GM12891 (cell line): ENCODE results near the gene NLN.

ENCODE experiments used
- DNase-seq: peaks from one replicate; pipeline ENCODE4 v3.0.0; 2011; ENCODE audit warnings: low spot score; ENCODE audit not compliant: insufficient read length
- FAIRE-seq: peaks from 2 replicates; lab custom pipeline; 2011; peaks lifted over from hg19 to GRCh38; lab: Jason Lieb, UNC
- PAX5 ChIP-seq: IDR thresholded peaks from 2 replicates; pipeline ENCODE4 v1.6.1; 2011; ENCODE audit warnings: low read length, moderate library complexity, mild to moderate bottlenecking; ENCODE audit not compliant: insufficient read depth, severe bottlenecking
- POLR2A ChIP-seq: IDR thresholded peaks from 2 replicates; pipeline ENCODE4 v1.6.1; 2011; ENCODE audit warnings: low read depth, low read length, control low read depth
- POLR2AphosphoS5 ChIP-seq: IDR thresholded peaks from 2 replicates; pipeline ENCODE4 v1.6.1; 2011; ENCODE audit warnings: low read depth, low read length, control low read depth
- POU2F2 ChIP-seq: IDR thresholded peaks from 2 replicates; pipeline ENCODE4 v1.6.1; 2011; ENCODE audit warnings: low read depth, mild to moderate bottlenecking, control low read depth, low read length, moderate library complexity
- SPI1 ChIP-seq: IDR thresholded peaks from 2 replicates; pipeline ENCODE4 v1.6.1; 2011; ENCODE audit warnings: low read depth, low read length, control low read depth
- TAF1 ChIP-seq: IDR thresholded peaks from 2 replicates; pipeline ENCODE4 v1.6.1; 2011; ENCODE audit warnings: low read depth, low read length, control low read depth

Gene NLN

DNA sequence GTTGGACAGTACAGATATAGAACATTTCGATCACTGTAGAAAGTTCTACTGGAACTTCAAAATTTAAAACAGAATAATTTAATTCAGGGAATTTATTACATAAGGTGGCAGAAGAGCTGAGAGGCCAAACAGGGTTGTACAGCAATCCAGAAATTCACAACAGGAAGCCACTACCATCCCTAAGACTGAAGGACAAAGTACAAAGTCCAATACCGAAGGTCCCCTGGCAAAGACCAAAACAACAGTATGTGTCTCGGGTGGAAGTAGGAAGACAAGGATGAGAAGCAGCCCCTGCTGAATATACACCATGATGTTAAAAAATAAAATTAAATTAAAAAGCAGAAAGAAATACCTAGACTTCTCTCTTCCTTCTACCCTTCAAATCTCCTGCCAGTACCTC is 20.0 kb upstream of the NLN start:
- no peak for FAIRE-seq
- DNase-seq, result no peak
- TF ChIP-seq TAF1 (no peak), POLR2AphosphoS5 (no peak), PAX5 (no peak), SPI1 (no peak), POLR2A (no peak), POU2F2 (no peak)

DNA sequence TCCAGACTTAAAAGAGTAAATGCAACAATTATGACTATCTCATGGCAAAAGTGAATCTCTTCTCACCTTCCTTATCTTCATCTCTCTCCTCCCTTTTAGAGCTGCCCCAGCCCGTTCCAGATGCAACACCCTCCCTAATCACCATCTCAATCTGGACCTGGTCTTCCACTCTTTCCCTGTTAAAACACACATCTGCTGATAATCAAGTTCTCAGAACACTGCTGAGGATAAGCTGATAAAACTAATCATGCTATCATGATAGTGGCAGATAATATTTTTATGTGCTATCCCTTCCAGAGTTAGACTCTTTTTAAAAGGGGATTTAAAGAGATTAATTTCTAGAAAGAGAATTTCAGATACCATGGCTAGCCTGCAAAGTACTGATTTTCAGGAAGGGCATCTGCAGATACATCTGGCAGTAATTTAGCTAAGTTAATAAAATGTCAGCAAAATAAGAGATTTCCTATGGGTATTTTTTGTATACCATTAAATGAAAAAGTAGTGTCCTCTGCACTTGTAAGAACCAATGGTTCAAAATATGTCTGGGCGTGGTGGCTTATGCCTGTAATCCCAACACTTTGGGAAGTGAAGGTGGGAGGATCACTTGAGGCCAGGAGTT is 17.3 kb upstream of the NLN start:
- no peak for DNase-seq
- no peak for TF ChIP-seq TAF1
- FAIRE-seq, result no peak

GRCh38 chr5:65707663-65708062 is 14.3 kb upstream of the NLN start:
- FAIRE-seq, result no peak
- TF ChIP-seq SPI1, result no peak
- TF ChIP-seq POLR2AphosphoS5, result no peak
- TF ChIP-seq PAX5, result no peak

GRCh38 chr5:65708145-65708544 is 13.9 kb upstream of the NLN start:
- no peak for FAIRE-seq
- TF ChIP-seq PAX5 (no peak), POLR2A (no peak), SPI1 (no peak), POLR2AphosphoS5 (no peak), POU2F2 (no peak), TAF1 (no peak)
- no peak for DNase-seq

More at GRCh38 chr5:65707663-65708062, 14.3 kb upstream of the NLN start:
- no peak for DNase-seq

- TF ChIP-seq PAX5, result no peak
- TF ChIP-seq SPI1, result no peak
- TF ChIP-seq TAF1, result no peak
- TF ChIP-seq POLR2A, result no peak
- no peak for TF ChIP-seq POU2F2
- TF ChIP-seq POLR2AphosphoS5, result no peak
- FAIRE-seq (no peak), DNase-seq (no peak)
These were observed 3.3 kb upstream of the NLN start for GRCh38 chr5:65718576-65719310.

DNA sequence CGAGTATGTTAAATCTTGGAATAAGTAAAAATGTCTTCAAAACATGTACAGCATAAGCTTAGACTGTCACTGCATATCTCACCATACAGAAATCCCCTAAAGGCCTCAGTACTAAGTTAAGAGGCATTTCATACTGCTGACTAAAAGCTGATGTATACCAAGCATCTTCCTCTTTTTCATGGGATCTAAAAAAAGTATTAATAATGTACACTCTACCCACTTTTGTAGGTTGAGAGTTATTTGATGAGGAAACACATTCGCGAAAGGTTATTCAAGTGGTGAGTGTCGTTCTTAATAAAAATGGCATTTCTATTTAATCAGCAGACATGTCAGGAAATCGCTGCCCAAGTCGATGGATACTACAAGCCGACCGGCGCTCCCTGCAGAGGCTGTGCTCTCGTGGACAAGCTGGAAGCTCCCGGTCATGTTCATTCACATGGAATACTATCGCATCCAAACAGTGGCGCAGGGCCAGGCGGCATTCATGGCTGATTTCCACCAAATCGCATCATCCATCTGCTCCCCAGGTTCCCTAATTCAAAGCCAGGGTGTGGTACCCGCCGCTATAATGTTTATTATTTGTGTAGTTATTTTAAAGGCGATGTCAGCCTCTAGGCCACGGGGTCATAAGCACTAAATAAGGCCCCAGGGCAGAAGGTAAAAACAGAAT is 820 bp upstream of the NLN start:
- FAIRE-seq (peak; percentile 69), DNase-seq (no peak)
- TF ChIP-seq POLR2AphosphoS5 (no peak), SPI1 (peak; percentile 20; the same call in 1 of the 2 replicates)

DNA sequence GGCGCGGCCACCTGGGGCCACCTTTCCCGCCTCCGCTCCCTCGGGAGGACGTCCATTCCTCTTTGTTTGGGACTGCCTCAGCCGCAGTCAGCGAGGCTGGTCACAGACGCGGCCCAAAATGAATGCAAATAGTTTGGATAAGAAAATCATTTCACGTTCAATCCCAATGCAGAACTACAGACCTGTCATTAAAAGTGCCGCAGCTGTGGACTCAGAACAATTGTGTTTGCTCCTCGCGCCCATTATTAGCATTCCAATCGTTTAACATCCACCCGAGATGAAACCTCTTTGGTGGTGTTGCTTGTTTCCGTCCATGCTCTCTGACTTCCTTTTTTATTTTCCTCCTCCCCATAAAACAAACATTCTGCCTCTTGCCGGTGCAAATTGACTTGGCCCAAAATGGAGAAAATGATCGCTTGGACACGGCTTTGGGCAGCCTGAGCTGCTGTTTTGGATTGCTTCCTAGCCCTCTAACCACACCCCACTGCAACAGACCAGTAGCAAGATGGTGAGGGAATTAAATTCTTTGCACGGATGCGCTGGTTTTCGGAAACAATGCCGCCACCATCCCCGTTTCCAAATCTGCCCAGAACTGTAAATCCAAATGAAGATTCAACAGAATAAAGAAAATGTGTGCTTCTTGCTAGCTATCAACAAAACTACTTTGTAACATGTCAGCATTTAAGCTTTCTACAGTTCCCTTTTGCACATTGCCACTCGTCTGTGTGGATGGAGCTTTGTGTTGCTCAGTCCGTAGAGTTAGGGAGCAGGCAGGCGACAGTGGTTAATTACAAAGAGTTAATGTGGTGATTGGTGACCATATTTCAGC is 784 bp downstream of the NLN start:
- no peak for DNase-seq
- TF ChIP-seq TAF1 (no peak), PAX5 (no peak), POU2F2 (no peak), POLR2AphosphoS5 (no peak), SPI1 (peak; percentile 53), POLR2A (no peak)
- FAIRE-seq, result peak; percentile 82

GRCh38 chr5:65727491-65728156 is 5.6 kb downstream of the NLN start:
- TF ChIP-seq PAX5 (no peak), TAF1 (no peak), POLR2A (no peak), POLR2AphosphoS5 (no peak), POU2F2 (no peak), SPI1 (no peak)
- DNase-seq (no peak), FAIRE-seq (no peak)

GRCh38 chr5:65728218-65728617 is 6.2 kb downstream of the NLN start:
- no peak for DNase-seq
- no peak for FAIRE-seq
- TF ChIP-seq PAX5, result no peak
- no peak for TF ChIP-seq SPI1
- TF ChIP-seq POLR2A, result no peak
- TF ChIP-seq POLR2AphosphoS5, result no peak
- no peak for TF ChIP-seq POU2F2
- no peak for TF ChIP-seq TAF1
